Testis (tissue), 2 donors: ENCODE measurements around the gene ZNF462.

Source experiments
- CTCF ChIP-seq, 3 experiments: fragments of 450-650 bp in 2 of 3; fragments of 200-600 bp in 1 of 3; sonication (generic) in 1 of 3; IDR thresholded peaks; one replicate each; pipeline ENCODE4 v1.5.1; 2016 to 2019; ENCODE audit warnings: antibody characterized with exemption in 3 of 3, mild to moderate bottlenecking in 2 of 3, moderate library complexity in 1 of 3
- POLR2A ChIP-seq: fragments of 450-650 bp; IDR thresholded peaks from one replicate; pipeline ENCODE4 v1.6.1; 2017; ENCODE audit warnings: antibody characterized with exemption, mild to moderate bottlenecking, moderate library complexity

DNA sequence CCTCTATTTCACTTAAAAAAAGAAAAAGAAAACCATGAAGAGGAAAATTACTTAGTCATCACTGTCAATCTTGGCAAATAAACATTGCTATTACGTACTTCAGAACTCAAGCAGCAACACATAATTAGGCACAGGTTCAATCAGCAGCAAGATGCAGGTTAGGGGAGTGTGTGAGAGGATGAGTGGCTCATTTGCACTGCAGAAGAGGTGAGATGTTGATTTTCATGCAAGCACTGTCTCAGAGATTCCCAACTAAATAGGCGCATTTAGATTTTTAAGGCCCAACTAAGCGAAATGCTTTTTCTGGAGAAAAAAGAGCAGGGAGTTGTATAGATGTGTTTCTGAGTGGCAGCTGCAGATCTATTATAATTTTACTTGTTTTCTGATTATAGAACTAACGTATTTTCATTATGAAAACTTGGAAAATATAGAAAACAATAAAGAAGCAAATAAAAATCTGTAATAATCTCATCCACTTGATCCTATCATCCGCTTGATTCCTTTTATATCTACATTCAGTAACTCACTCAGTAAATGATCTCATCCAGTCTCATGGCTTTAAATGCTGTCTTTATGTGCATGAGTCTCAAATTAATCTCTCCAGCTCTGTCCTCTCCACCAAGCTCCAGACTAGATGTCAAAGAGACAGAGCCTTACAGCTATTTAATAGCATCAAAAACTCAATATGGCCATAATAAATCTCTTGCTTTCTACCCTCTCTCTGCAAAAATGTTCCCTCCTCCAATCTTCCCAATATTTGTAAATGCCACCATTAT is 162.5 kb downstream of the ZNF462 start:
- no peak for TF ChIP-seq CTCF (IDR thresholded peaks at IDR 0.05)
- TF ChIP-seq POLR2A = no peak
